Testis (tissue), 3 donors: ENCODE measurements around the gene TMEM222. TPM values are rescaled to one million over a fixed set of nuclear protein-coding genes. Genes with fewer than 3 reads are reported as not detected.
A peak's percentile ranks its signal among the peaks of the same experiment; 100 is the strongest.

Experiments used
- DNase-seq: peaks from one replicate; pipeline ENCODE4 v3.0.0-alpha.2; 2019
- H3K27ac ChIP-seq, 2 donors: fragments of 200-600 bp; sonication (generic); one replicate each; pipeline ENCODE4 v1.5.1; 2019
- H3K27me3 ChIP-seq: fragments of 200-600 bp; sonication (generic); one replicate; pipeline ENCODE4 v1.5.1; 2019
- H3K36me3 ChIP-seq: fragments of 200-600 bp; sonication (generic); one replicate; pipeline ENCODE4 v1.5.1; 2017; ENCODE audit warnings: low read depth; ENCODE audit errors: missing control alignments
- H3K4me1 ChIP-seq: fragments of 200-600 bp; sonication (generic); one replicate; pipeline ENCODE4 v1.5.1; 2019
- H3K4me3 ChIP-seq, 2 donors: fragments of 200-600 bp; sonication (generic); one replicate each; pipeline ENCODE4 v1.5.1; 2017 to 2019
- H3K9me3 ChIP-seq: fragments of 200-600 bp; sonication (generic); one replicate; pipeline ENCODE4 v1.5.1; 2017
- POLR2A ChIP-seq: fragments of 450-650 bp; IDR thresholded peaks from one replicate; pipeline ENCODE4 v1.6.1; 2017; ENCODE audit warnings: antibody characterized with exemption, mild to moderate bottlenecking, moderate library complexity
- WGBS, 2 donors: methylation state at CpG; one replicate each; pipeline ENCODE4 v1.1.5; 2018; 5-methylcytosine and 5-hydroxymethylcytosine counted together
- intact Hi-C: fragments of 100-400 bp; cut with DNase I; formaldehyde crosslinking; loops from one replicate; pipeline ENCODE4 v1.15.1; 2023; ENCODE audit warnings: low total_unique reads
- polyA plus RNA-seq: library from polyadenylated mRNA; stranded (reverse); fragments of 350-450 nt; fragmentation: Illumina TruSeq; extraction: RNeasy Lipid Tissue Mini Kit (QIAGEN cat#74804); gene quantifications from one replicate; pipeline ENCODE4 v1.2.3, GENCODE V29; 2014; ENCODE audit warnings: low read depth, low replicate concordance; ENCODE audit not compliant: insufficient read depth
- total RNA-seq, 2 donors: library from RNA; depleted of rRNA; stranded (reverse); fragments of >200 nt; gene quantifications; one replicate each; pipeline ENCODE4 v1.2.3, GENCODE V29; 2016
- TF ChIP-seq, protein P1 (sequence below), 3 experiments: fragments of 450-650 bp in 2 of 3; fragments of 200-600 bp in 1 of 3; sonication (generic) in 1 of 3; IDR thresholded peaks; one replicate each; pipeline ENCODE4 v1.5.1; 2016 to 2019; ENCODE audit warnings: antibody characterized with exemption in 3 of 3, mild to moderate bottlenecking in 2 of 3, moderate library complexity in 1 of 3

Gene TMEM222
- total and polyA plus RNA-seq, 3 donors from 2014 or later, result 41.4 to 81.6 (median 67.5) TPM

DNA sequence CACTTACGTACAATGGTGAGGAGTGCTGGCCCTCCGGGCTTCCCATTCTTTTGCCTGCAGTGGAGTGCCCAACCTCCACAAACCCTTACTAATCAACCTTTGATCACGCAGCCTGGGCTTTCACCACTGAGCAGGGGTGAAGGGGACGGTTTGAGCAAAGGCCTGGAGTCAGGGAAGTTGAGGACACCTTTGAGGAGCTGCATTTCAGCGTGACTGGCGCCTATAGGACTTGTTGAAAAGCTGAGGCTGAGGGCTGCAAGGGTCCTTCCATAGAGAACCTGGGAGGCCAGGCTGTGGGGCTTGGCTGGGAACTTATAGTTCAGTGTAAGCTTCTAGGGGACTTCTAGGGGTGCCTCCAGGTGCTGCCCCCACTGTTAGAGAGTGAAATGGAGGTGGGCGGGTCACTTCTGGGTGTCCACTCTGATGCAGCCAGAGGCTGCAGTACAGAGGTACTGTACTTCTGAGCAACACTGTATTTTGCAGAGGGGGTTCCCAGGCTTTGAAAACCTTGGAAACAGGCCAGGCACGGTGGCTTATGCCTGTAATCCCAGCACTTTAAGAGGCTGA lies 29.7 kb downstream of the TMEM222 start:
- peak overlapping the region in 1 of 2 donors; percentile 58 for H3K4me3 ChIP-seq
- H3K27me3 ChIP-seq, result no peaks in the 10 kb centered on the region
- no peaks in the 10 kb centered on the region for H3K9me3 ChIP-seq
- intact Hi-C loops, result no loop called here
- no peak for DNase-seq
- peaks cover 8% of the 10 kb centered on the region for H3K4me1 ChIP-seq
- no peak overlapping the region for H3K27ac ChIP-seq
- H3K36me3 ChIP-seq, result no peaks in the 10 kb centered on the region
- TF ChIP-seq, protein P1, sequence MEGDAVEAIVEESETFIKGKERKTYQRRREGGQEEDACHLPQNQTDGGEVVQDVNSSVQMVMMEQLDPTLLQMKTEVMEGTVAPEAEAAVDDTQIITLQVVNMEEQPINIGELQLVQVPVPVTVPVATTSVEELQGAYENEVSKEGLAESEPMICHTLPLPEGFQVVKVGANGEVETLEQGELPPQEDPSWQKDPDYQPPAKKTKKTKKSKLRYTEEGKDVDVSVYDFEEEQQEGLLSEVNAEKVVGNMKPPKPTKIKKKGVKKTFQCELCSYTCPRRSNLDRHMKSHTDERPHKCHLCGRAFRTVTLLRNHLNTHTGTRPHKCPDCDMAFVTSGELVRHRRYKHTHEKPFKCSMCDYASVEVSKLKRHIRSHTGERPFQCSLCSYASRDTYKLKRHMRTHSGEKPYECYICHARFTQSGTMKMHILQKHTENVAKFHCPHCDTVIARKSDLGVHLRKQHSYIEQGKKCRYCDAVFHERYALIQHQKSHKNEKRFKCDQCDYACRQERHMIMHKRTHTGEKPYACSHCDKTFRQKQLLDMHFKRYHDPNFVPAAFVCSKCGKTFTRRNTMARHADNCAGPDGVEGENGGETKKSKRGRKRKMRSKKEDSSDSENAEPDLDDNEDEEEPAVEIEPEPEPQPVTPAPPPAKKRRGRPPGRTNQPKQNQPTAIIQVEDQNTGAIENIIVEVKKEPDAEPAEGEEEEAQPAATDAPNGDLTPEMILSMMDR (IDR thresholded peaks at IDR 0.05), result no peak
- TF ChIP-seq POLR2A, result no peak
- 20 to 45% methylated on average over 5 to 8 of the region's 8 CpGs for WGBS, 2 donors

DNA sequence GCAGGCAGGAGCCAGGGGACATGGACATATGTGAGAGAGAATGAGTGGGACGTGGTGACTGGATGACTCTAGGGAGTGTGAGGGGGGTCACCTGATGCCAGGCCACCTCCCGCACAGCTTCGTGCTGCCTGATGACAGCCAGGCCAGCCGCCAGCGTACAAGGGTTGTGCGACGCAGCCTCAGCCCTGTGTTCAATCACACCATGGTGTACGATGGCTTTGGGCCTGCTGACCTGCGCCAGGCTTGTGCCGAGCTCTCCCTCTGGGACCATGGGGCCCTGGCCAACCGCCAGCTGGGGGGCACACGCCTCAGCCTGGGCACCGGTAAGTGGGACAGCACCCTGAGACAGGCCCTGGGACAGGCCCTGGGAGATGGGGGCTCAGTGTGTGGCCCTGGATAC lies 31.2 kb downstream of the TMEM222 start:
- Histone ChIP-seq H3K9me3 (no peaks in the 10 kb centered on the region), H3K36me3 (no peaks in the 10 kb centered on the region), H3K4me1 (peaks cover 8% of the 10 kb centered on the region), H3K4me3 (no peak overlapping the region), H3K27ac (no peak overlapping the region), H3K27me3 (no peaks in the 10 kb centered on the region)
- intact Hi-C loops, result no loop called here
- TF ChIP-seq POLR2A, result no peak
- TF ChIP-seq, protein P1 (IDR thresholded peaks at IDR 0.05), result no peak
- WGBS, 2 donors, result 80 to 89% methylated on average over 1 to 13 of the region's 13 CpGs
- no peak for DNase-seq

DNA sequence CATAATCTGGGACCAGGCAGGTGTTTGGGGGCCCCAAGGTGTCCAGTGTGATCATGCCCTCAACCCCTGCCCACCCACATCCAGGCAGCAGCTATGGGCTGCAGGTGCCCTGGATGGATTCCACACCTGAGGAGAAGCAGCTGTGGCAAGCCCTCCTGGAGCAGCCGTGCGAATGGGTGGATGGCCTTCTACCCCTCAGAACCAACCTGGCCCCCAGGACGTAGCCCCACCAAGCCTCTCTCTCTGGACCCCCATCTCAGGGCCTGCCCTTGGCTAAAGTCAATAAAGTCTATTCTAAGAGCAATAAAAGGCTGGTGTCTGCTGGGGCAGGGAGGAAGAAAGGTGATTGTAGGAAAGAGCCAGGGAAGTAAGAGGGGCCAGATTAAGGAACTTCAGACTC lies 31.7 kb downstream of the TMEM222 start:
- H3K27ac ChIP-seq, result no peak overlapping the region
- WGBS, 2 donors, result 93 to 97% methylated on average over 3 of the region's 3 CpGs
- no peaks in the 10 kb centered on the region for H3K9me3 ChIP-seq
- DNase-seq, result no peak
- intact Hi-C loops, result no loop called here
- no peak overlapping the region for H3K4me3 ChIP-seq
- no peaks in the 10 kb centered on the region for H3K36me3 ChIP-seq
- H3K4me1 ChIP-seq, result peaks cover 8% of the 10 kb centered on the region
- H3K27me3 ChIP-seq, result no peaks in the 10 kb centered on the region
- no peak for TF ChIP-seq POLR2A
- TF ChIP-seq, protein P1 (IDR thresholded peaks at IDR 0.05), result no peak

DNA sequence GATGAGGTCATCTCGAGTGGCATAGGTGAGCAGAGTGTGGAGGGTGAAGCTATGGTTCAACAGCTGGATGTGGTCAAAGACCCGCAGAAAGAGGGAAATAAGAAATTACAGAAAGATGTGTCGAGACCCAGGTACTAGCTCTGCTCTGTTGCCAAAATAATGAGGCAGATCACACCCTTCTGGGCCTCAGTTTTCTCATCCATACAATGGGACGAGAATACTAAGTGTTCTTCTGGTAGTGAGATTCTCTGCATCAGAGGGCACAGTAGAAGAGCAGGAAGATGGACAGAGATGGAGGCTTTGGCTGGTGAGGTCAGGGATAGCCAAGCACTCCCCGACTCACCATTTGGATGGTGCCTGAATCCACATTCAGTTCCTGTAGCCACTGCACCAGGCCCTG lies 33.7 kb downstream of the TMEM222 start:
- no peaks in the 10 kb centered on the region for H3K4me1 ChIP-seq
- H3K27ac ChIP-seq, result no peak overlapping the region
- no peaks in the 10 kb centered on the region for H3K36me3 ChIP-seq
- TF ChIP-seq, protein P1 (IDR thresholded peaks at IDR 0.05), result no peak
- 91% methylated on average over 5 of the region's 5 CpGs for WGBS, 2 donors
- intact Hi-C loops, result no loop called here
- no peaks in the 10 kb centered on the region for H3K27me3 ChIP-seq
- H3K4me3 ChIP-seq, result no peak overlapping the region
- DNase-seq, result no peak
- H3K9me3 ChIP-seq, result no peaks in the 10 kb centered on the region

DNA sequence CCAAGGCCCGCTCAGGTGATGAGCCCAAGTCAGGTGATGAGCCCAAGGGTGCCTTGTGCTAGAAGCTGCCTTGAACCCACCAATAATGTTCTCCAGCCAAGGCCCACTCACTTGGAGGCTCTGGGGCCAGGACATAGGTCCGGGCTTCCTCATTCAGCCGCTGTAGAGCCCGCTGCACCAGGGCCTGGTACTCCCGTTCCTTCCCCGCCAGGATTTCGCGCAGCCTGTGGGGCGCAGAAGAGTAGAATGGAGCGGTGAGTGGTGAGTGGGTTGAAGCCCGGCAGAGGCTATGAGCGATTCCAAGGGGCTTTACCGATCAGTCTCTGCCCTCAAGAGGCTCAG lies 34.3 kb downstream of the TMEM222 start:
- Histone ChIP-seq H3K4me3 (peak overlapping the region in 1 of 2 donors; percentile 10), H3K27ac (no peak overlapping the region), H3K27me3 (no peaks in the 10 kb centered on the region), H3K36me3 (no peaks in the 10 kb centered on the region), H3K9me3 (no peaks in the 10 kb centered on the region), H3K4me1 (no peaks in the 10 kb centered on the region)
- intact Hi-C loops, result no loop called here
- TF ChIP-seq, protein P1 (IDR thresholded peaks at IDR 0.05), result no peak
- TF ChIP-seq POLR2A, result no peak
- no peak for DNase-seq
- 70 to 87% methylated on average over 10 to 13 of the region's 13 CpGs for WGBS, 2 donors
